HUES6 (cell line): Measurements from ENCODE around the gene STRIT1.

ENCODE experiments used
- H3K27ac ChIP-seq: 2 replicates; pipeline ENCODE4 v1.7.0; 2013; ENCODE audit warnings: low read depth, mild to moderate bottlenecking, low read length, inconsistent platforms
- H3K27me3 ChIP-seq: 2 replicates; pipeline ENCODE4 v1.6.1; 2013; ENCODE audit warnings: low read length; ENCODE audit not compliant: control insufficient read depth, insufficient read depth
- H3K36me3 ChIP-seq: 2 replicates; pipeline ENCODE4 v1.6.1; 2013; ENCODE audit warnings: low read length; ENCODE audit not compliant: control insufficient read depth, insufficient read depth
- H3K4me1 ChIP-seq: 2 replicates; pipeline ENCODE4 v1.6.1; 2013; ENCODE audit warnings: low read length; ENCODE audit not compliant: control insufficient read depth, insufficient read depth
- H3K4me3 ChIP-seq: 2 replicates; pipeline ENCODE4 v1.5.1; 2013; ENCODE audit warnings: low read depth, low read length
- H3K9ac ChIP-seq: one replicate; pipeline ENCODE4 v1.6.1; 2013; ENCODE audit warnings: mild to moderate bottlenecking, low read length
- H3K9me3 ChIP-seq: 2 replicates; pipeline ENCODE4 v1.6.1; 2013; ENCODE audit warnings: low read depth, low read length; ENCODE audit not compliant: control insufficient read depth, insufficient read depth

Gene STRIT1

GRCh38 chr3:155293516-155293915 is at the start of gene STRIT1:
TSS of gene STRIT1 (minus strand) at chr3:155293683.
- Histone ChIP-seq H3K27ac (no peak within 1 kb of the TSS), H3K9ac (no peak within 1 kb of the TSS), H3K4me3 (no peak within 1 kb of the TSS), H3K27me3 (no peaks in the 10 kb centered on the region), H3K4me1 (peaks cover 5% of the 10 kb centered on the region; the same call in 1 of the 2 replicates), H3K9me3 (peaks cover 20% of the 10 kb centered on the region), H3K36me3 (no peaks in the 10 kb centered on the region)

- Histone ChIP-seq H3K9me3 (no peaks in the 10 kb centered on the region), H3K27me3 (no peaks in the 10 kb centered on the region), H3K4me3 (no peak overlapping the region), H3K36me3 (no peaks in the 10 kb centered on the region), H3K4me1 (peaks cover 4% of the 10 kb centered on the region; the same call in 1 of the 2 replicates), H3K9ac (no peak overlapping the region), H3K27ac (no peak overlapping the region)
Measured at GRCh38 chr3:155342344-155342743, 48.9 kb upstream of the STRIT1 start.

DNA sequence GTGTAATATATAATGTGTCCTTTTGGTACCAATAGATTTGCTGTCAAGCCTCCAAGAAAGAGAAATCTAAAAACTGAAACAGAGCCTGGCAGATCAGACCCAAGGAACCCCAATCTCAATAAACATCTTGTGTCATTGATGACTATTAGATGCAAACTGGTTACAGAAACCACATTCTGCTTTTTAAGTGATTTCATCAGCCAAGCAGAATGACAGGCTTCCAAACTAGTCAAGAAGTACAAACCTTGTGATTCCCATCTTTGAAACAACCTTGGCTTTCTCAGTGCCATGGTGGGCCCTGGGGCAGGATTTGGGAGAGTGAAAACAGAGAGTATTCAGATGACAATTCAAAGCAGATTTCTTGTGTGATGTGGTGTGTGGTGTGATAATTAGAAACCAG is 45.6 kb upstream of the STRIT1 start:
- Histone ChIP-seq H3K4me3 (no peak overlapping the region), H3K36me3 (no peaks in the 10 kb centered on the region), H3K4me1 (peaks cover 4% of the 10 kb centered on the region; the same call in 1 of the 2 replicates), H3K27ac (no peak overlapping the region), H3K9me3 (no peaks in the 10 kb centered on the region), H3K9ac (no peak overlapping the region), H3K27me3 (no peaks in the 10 kb centered on the region)

- no peak overlapping the region for H3K9ac ChIP-seq
- no peaks in the 10 kb centered on the region for H3K27me3 ChIP-seq
- H3K9me3 ChIP-seq = no peaks in the 10 kb centered on the region
- no peaks in the 10 kb centered on the region for H3K36me3 ChIP-seq
- H3K27ac ChIP-seq = no peak overlapping the region
- no peak overlapping the region for H3K4me3 ChIP-seq
- H3K4me1 ChIP-seq = no peaks in the 10 kb centered on the region
Measured at GRCh38 chr3:155335724-155336354, 42.4 kb upstream of the STRIT1 start.

DNA sequence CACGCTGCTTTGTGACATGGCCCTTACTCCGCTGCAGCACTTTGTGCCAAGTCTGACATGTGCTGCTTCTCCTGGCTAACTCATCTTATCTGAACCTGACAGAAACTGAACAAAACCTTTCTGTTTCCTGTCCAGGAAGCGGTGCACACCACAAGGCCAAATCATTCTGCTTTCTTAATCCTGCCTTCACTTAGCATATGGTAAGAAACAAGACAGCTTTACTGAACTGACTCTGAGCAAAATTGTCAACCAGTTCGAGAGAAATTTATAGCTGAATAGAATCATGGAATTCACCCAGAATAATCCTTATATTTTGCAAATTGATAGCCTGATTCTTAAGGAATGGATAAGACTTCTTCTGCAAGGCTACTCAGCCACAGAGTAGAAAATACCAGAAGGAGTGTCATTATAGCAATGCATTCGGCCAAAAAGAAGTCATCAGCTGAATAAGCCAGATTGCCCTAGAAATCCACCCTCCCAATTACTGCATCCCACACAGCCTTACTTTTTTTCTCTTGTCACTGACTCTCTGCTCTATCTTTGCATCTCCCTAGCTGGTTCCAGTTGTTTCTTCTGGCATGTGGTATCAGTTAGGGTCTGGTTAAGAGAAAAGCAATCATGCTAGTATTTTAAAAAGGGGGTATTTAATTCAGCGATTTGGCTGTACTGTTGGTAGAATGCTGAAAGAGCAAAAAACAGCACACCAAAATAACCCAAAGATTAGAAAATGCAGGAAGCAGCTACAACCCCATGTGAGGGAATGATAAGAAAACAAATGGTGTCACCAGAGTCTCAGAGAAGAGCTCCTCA is 41.6 kb upstream of the STRIT1 start:
- H3K4me3 ChIP-seq = no peak overlapping the region
- no peaks in the 10 kb centered on the region for H3K4me1 ChIP-seq

GRCh38 chr3:155334215-155334913 is 40.9 kb upstream of the STRIT1 start:
- H3K4me1 ChIP-seq = no peaks in the 10 kb centered on the region
- no peaks in the 10 kb centered on the region for H3K27me3 ChIP-seq
- H3K9ac ChIP-seq = no peak overlapping the region
- no peak overlapping the region for H3K27ac ChIP-seq
- H3K9me3 ChIP-seq = no peaks in the 10 kb centered on the region
- no peak overlapping the region for H3K4me3 ChIP-seq
- H3K36me3 ChIP-seq = no peaks in the 10 kb centered on the region

More for the DNA sequence above, 41.6 kb upstream of the STRIT1 start:
- Histone ChIP-seq H3K36me3 (no peaks in the 10 kb centered on the region), H3K27me3 (no peaks in the 10 kb centered on the region), H3K9ac (no peak overlapping the region), H3K9me3 (no peaks in the 10 kb centered on the region), H3K27ac (no peak overlapping the region)

DNA sequence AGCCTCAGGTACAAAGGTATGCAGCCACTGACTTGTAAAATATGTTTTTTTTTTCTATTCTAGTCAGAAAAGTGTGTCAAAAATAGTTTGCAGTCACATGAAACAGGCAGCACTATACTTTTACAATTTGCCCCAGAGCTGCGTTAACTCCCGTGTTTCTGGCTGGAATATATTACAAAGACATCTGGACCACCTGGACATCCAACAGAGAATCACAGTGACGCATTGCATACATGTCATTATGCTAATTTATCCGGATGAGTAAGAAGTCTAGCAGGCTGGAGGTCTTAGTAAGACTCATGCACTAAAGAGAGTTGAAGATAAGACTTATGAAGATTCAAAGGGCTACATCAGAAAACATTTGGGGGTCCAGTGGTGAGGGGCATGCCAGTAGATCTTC is 39.2 kb upstream of the STRIT1 start:
- Histone ChIP-seq H3K4me1 (no peaks in the 10 kb centered on the region), H3K4me3 (no peak overlapping the region), H3K27me3 (no peaks in the 10 kb centered on the region), H3K9me3 (no peaks in the 10 kb centered on the region), H3K9ac (no peak overlapping the region), H3K27ac (no peak overlapping the region), H3K36me3 (no peaks in the 10 kb centered on the region)

- Histone ChIP-seq H3K4me1 (no peaks in the 10 kb centered on the region), H3K27me3 (no peaks in the 10 kb centered on the region), H3K4me3 (no peak overlapping the region), H3K9ac (no peak overlapping the region), H3K9me3 (no peaks in the 10 kb centered on the region), H3K27ac (no peak overlapping the region), H3K36me3 (no peaks in the 10 kb centered on the region)
Measured at GRCh38 chr3:155331078-155331477, 37.6 kb upstream of the STRIT1 start.

DNA sequence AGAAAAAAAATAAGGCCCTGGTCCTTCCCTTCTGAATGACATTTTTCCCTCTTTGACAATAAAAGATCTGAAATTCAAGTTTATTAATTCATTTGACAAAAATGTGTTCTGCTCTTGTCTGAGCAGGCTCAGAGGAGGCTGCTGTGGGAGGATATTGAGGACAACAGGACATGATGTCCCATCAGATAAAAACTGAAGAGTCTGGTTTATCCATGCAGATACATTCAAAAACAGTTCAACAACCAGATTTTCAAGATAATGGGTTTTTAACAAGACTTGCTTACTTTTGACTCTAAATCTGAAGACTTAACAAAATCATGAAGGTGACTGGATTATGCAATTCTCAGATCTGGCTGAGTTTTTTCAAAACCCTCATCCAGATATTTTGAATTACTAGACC is 36.9 kb upstream of the STRIT1 start:
- no peak overlapping the region for H3K4me3 ChIP-seq
- H3K36me3 ChIP-seq = no peaks in the 10 kb centered on the region
- no peak overlapping the region for H3K27ac ChIP-seq
- no peaks in the 10 kb centered on the region for H3K9me3 ChIP-seq
- H3K27me3 ChIP-seq = no peaks in the 10 kb centered on the region
- no peaks in the 10 kb centered on the region for H3K4me1 ChIP-seq
- no peak overlapping the region for H3K9ac ChIP-seq

GRCh38 chr3:155329513-155330048 is 36.1 kb upstream of the STRIT1 start:
- Histone ChIP-seq H3K4me3 (no peak overlapping the region), H3K27me3 (no peaks in the 10 kb centered on the region), H3K4me1 (no peaks in the 10 kb centered on the region), H3K9me3 (no peaks in the 10 kb centered on the region), H3K9ac (no peak overlapping the region), H3K27ac (no peak overlapping the region), H3K36me3 (no peaks in the 10 kb centered on the region)

GRCh38 chr3:155327871-155328270 is 34.4 kb upstream of the STRIT1 start:
- Histone ChIP-seq H3K9me3 (no peaks in the 10 kb centered on the region), H3K9ac (no peak overlapping the region), H3K4me3 (no peak overlapping the region), H3K27me3 (no peaks in the 10 kb centered on the region), H3K36me3 (no peaks in the 10 kb centered on the region), H3K4me1 (no peaks in the 10 kb centered on the region), H3K27ac (no peak overlapping the region)
